HL-60/S4 treated with phorbol 12-myristate 13-acetate at 8.2 ng/mL for 4 days and 3 days (cell line): ENCODE measurements around the gene LAMB2.

Experiments
- in situ Hi-C: fragments of 300-500 bp; cut with MboI; formaldehyde crosslinking; loops from 2 replicates; pipeline ENCODE4 v1.15.0; 2022; ENCODE audit warnings: low sequenced_read_pairs

LAMB2 gene

GRCh38 chr3:49132437-49133225 is at the start of gene LAMB2:
LAMB2 (minus strand) TSS chr3:49133050; CDS start chr3:49132867, 183 bp downstream.
- in situ Hi-C loops = no loop called here

- in situ Hi-C loops = no loop called here
These were observed 48.5 kb upstream of the LAMB2 start for GRCh38 chr3:49181351-49181750.

- in situ Hi-C loops = no loop called here
These were observed 47.3 kb upstream of the LAMB2 start for GRCh38 chr3:49180116-49180515.

- in situ Hi-C loops = no loop called here
These were observed 44.2 kb upstream of the LAMB2 start for GRCh38 chr3:49177073-49177472.

DNA sequence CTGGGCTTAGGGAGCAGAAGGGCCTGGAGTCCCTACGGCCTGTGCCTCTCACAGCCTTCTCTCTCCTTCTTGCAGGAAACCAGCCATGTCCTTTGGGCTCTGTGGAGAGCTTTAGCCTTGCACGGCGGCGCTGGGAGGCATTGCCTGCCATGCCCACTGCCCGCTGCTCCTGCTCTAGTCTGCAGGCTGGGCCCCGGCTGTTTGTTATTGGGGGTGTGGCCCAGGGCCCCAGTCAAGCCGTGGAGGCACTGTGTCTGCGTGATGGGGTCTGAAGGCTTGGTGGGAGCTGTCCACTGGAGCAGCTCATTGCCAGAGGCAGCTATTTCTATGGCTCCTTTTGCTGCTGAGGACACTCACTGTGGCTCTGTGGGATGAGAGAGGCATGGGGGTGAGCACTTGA is 42.7 kb upstream of the LAMB2 start:
- in situ Hi-C loops = no loop called here

DNA sequence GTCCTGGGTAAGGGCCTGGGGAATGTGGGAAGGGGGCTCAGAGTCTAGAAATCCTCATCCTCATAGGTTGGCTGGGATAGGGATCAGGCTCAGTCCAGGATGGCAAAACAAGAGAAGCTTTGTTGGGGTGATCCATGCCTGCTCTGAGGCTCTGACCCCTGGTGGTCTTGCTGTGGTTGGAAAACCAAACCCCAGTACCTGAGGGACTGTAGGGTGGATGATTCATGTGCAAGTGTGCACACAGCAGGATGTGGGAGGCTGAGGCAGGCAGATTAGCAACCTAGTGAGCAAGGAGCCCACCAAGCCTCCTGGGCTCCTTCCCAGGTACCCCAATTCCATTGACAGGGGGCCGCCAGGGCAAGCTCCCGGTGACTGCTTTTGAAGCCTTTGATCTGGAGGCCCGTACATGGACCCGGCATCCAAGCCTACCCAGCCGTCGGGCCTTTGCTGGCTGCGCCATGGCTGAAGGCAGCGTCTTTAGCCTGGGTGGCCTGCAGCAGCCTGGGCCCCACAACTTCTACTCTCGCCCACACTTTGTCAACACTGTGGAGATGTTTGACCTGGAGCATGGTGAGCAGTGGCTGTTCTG is 41.6 kb upstream of the LAMB2 start:
- in situ Hi-C loops = no loop called here

GRCh38 chr3:49173792-49174170 is 40.9 kb upstream of the LAMB2 start:
- in situ Hi-C loops = no loop called here

GRCh38 chr3:49173116-49173791 is 40.4 kb upstream of the LAMB2 start:
- in situ Hi-C loops = no loop called here

DNA sequence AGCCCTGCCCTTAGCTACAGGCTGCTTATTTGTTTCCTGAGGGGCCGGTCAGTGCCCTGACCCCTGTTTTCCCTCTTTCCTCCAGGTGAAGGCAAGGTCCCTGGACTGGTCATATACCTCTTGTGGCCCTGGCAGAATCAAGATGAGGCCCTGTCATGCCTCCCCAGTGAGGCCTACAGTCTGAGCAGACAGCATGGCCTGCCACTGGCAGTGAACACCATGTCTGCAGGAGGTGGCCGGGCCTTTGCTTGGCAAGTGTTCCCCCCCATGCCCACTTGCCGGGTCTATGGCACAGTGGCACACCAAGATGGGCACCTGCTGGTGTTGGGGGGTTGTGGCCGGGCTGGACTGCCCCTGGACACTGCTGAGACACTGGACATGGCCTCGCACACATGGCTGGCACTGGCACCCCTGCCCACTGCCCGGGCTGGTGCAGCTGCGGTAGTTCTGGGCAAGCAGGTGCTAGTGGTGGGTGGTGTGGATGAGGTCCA is 39.7 kb upstream of the LAMB2 start:
- in situ Hi-C loops = no loop called here

DNA sequence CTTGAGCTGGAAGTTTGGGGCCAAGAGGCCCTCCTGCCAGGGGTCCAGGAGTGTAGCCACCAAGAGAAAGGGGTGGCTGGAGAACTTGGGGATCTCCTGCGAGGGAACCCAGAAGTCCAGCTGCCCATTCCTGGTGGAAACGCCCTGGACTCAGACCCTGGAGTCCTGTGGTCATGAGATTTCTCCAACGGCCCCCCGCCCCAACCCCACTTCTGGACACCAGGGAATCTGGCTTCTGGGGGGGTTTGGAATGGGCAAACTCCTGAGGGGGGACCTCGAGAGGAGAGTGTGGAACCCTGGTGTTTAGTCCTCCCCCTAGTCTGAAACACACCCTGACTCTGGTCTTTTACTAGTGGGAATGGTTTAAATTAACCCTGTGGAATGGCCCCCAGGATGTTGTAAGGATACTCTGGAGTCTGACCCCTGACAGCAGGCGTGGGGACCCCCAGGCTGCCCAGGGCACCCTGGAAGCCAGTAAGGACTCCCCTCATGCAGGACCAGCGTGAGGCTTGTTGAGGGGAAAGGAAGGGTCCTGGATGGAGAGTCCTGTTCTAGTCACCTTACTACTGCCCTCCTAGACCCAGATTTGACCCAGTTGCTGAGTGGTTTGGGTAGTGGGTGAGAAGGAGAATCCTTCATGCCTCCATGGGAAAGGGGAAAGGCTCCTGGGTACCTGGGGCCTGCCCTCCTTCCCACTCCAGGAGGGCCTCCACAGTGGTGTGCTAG is 39.1 kb upstream of the LAMB2 start:
- in situ Hi-C loops = no loop called here

DNA sequence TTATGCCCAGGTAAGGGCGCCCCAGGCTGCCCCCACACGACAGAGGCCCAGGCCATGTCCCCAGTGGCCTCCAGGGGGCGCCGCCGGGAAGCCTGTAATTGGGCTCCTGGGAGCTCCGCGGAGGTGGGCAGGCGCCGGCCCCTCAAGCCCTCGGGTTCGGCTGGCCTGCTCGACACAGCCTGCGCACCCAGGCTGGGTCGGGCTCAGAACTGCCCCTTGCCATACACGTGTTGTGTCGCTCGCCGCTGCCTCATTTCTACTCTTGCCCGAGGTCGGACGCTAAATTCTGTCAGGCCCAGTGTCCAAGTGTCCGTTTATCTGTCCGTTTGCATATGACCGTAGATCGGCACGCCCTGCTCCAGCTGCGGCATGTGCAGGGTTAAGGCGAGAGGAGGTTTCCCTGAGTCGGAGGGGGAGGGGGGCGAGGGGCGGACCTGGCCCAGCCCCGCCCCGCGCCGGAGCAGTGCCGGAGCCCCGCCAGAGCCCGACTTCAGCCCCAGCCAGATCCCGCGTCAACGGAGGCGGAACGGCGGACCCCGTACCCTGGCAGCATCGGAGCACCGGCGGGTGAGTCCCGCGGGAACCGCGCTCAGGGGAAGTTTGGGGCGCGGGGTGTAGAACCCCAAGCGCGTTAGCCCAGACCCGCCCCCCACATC is 38.4 kb upstream of the LAMB2 start, which contains the start of gene KLHDC8B:
Gene KLHDC8B, plus strand, starts transcription at position 480 of the 656 bp plus-strand sequence. CDS start 1,172 bp downstream, outside the sequence.
- in situ Hi-C loops = no loop called here

DNA sequence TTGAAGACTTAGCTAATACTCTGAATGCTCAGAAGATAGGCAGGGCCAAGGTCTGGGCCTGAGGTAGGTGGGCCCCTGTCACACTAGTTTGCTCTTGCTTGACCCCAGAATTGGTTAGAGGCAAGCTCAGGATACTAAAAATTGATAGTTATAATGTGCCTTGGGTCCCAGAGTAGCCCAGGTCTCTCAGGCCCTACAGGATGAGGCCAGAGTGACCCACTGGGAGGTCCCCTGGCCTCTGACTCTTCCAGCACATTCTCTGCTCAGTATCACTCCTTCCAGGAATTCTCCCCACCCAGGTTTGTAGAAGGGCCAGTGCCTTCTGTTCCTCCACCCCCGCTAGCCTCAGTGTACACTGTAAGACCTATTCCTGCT is 37.9 kb upstream of the LAMB2 start:
- in situ Hi-C loops = no loop called here

DNA sequence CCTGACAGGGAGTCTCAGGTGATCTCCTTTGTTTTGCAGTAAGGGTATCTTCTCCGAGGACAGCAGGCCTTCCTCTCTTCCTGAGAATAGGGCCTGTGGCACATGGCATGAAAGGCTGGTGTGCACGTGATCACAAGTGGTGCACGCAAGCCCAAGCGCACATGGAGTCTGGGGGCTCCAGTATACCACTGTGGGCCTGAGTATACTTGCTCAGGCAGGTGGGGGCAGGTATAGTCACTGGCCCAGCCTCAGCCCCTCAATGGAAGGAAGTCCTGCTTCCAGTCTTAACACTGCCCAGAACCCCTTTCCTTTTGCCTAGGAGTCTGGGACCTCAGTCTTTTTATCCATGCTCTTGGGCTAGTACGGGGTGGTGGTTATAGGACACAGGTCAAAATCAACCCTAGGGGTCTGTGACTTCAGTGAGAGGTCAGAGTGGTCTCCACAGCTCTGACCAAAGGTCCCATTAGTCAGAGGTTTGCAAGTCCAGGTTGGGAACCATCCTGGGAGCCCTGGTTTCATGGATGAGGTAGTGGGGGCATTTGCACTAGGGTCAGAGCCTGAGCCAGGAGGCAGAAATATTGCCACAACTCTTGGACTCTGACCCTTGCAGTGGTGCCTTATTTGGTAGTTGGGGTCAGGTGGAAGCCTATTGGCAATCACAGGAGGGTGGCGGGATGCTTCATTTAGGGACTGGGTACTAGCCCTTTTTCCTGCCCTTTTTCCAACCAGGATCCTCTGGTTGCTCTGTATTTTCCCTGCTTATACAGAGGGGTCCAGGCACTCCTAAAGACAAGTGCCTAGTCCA is 34.1 kb upstream of the LAMB2 start:
- in situ Hi-C loops = no loop called here

DNA sequence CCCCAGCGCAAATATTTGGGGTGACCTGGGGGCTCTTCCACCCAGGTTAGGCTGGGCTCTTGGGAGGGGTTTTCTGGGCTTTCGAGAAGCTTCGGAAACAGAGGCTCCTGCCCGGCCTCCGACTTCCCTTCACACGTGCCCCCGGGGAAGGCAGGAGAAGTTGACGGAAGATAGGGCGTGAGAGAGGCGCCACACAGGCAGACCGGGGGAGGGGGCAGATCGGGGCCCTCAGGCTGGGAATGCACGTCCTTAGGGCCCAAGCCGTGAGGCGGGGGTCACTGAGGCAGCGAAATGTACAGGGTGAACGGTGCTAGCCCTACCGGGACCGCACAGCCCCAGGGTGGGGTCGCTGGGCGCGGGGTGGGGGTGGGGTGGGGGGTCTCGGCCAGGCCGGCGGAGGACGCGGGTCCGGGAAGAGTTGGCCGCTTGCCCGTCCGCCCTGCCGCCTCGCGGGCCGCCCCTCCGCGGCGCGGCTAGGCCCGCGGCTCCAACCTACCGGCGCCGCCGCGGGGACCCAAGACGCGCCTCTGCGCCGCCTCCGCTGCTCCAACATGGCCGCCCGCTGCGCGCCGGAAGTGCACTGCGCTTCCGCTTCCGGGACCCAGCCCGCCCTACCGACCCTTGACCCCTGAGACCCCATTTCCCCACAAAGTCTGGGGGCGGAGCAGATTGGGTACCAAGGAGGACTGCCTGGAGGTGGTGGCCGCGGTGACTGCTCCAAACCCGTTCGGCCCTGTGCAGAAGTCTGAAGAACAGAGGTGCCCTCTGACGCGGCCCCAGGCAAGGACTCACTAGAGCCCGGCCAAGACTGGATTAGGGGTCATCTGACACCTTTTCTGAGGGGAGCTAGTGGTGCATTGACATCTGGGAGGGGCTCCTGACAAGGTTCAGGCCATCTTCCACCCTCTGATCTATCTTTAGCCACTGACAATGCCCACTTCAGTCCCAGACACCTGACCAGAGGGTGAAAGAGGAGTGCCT is 33.2 kb upstream of the LAMB2 start, which contains the start of gene CCDC71:
Gene CCDC71, minus strand, starts transcription at position 561 of the 981 bp plus-strand sequence. CDS start 2,123 bp downstream, outside the sequence.
- in situ Hi-C loops = no loop called here

GRCh38 chr3:49164983-49165720 is 32.3 kb upstream of the LAMB2 start:
- in situ Hi-C loops = no loop called here

GRCh38 chr3:49163609-49164008 is 30.8 kb upstream of the LAMB2 start:
- in situ Hi-C loops = no loop called here

- in situ Hi-C loops = no loop called here
These were observed 30.0 kb upstream of the LAMB2 start for GRCh38 chr3:49162751-49163419.
